H9 (cell line): ENCODE data around the gene CERKL. TPM values are rescaled to one million over a fixed set of nuclear protein-coding genes. Genes with fewer than 3 reads are reported as not detected.

Experiments
- DNase-seq: peaks from one replicate; pipeline ENCODE4 v3.0.0-alpha.2; 2017
- H2AFZ ChIP-seq: one replicate; pipeline ENCODE4 v1.6.1; 2013; ENCODE audit warnings: mild to moderate bottlenecking, low read length, control low read depth, moderate library complexity
- H2AK5ac ChIP-seq: 2 replicates; pipeline ENCODE4 v1.6.1; 2013; ENCODE audit warnings: low read length, control low read depth, mixed read lengths; ENCODE audit not compliant: insufficient read length
- H2BK120ac ChIP-seq: one replicate; pipeline ENCODE4 v1.6.1; 2013; ENCODE audit warnings: low read depth, mild to moderate bottlenecking, low read length, control low read depth, inconsistent platforms; ENCODE audit not compliant: poor library complexity, severe bottlenecking
- H2BK12ac ChIP-seq: 2 replicates; pipeline ENCODE4 v1.6.1; 2013; ENCODE audit warnings: low read length, control low read depth, mixed read lengths, low read depth; ENCODE audit not compliant: insufficient read length
- H2BK15ac ChIP-seq: 2 replicates; pipeline ENCODE4 v1.6.1; 2013; ENCODE audit warnings: low read depth, low read length, control low read depth
- H2BK20ac ChIP-seq: one replicate; pipeline ENCODE4 v1.6.1; 2013; ENCODE audit warnings: low read depth, mild to moderate bottlenecking, low read length, control low read depth, inconsistent platforms; ENCODE audit not compliant: poor library complexity, severe bottlenecking
- H2BK5ac ChIP-seq: 2 replicates; pipeline ENCODE4 v1.6.1; 2013; ENCODE audit warnings: low read length, control low read depth, mixed read lengths; ENCODE audit not compliant: insufficient read length
- H3K14ac ChIP-seq: 2 replicates; pipeline ENCODE4 v1.6.1; 2013; ENCODE audit warnings: low read length, control low read depth; ENCODE audit not compliant: insufficient read depth
- H3K18ac ChIP-seq: 2 replicates; pipeline ENCODE4 v1.6.1; 2013; ENCODE audit warnings: low read depth, mild to moderate bottlenecking, mixed read lengths, low read length, control low read depth; ENCODE audit not compliant: insufficient read length
- H3K23ac ChIP-seq: 2 replicates; pipeline ENCODE4 v1.6.1; 2013; ENCODE audit warnings: low read length, control low read depth, mixed read lengths, low read depth; ENCODE audit not compliant: insufficient read length
- H3K23me2 ChIP-seq: 2 replicates; pipeline ENCODE4 v1.6.1; 2013; ENCODE audit warnings: low read depth, mild to moderate bottlenecking, mixed read lengths, low read length, control low read depth; ENCODE audit not compliant: insufficient read length, poor library complexity, severe bottlenecking
- H3K27ac ChIP-seq: 2 replicates; pipeline ENCODE4 v1.5.1; 2013; ENCODE audit warnings: low read length, control low read depth, mixed read lengths, low read depth; ENCODE audit not compliant: insufficient read length
- H3K27me3 ChIP-seq: 2 replicates; pipeline ENCODE4 v1.6.1; 2013; ENCODE audit warnings: low read length, control low read depth, inconsistent platforms; ENCODE audit not compliant: insufficient read depth
- H3K4ac ChIP-seq: 2 replicates; pipeline ENCODE4 v1.6.1; 2013; ENCODE audit warnings: low read depth, mild to moderate bottlenecking, control low read depth, inconsistent platforms, low read length, moderate library complexity
- H3K4me1 ChIP-seq: 2 replicates; pipeline ENCODE4 v1.6.1; 2013; ENCODE audit warnings: low read length, control low read depth, inconsistent platforms; ENCODE audit not compliant: insufficient read depth
- H3K4me2 ChIP-seq: 2 replicates; pipeline ENCODE4 v1.6.1; 2013; ENCODE audit warnings: low read length, control low read depth, mixed read lengths; ENCODE audit not compliant: insufficient read length, insufficient read depth
- H3K56ac ChIP-seq: 2 replicates; pipeline ENCODE4 v1.6.1; 2013; ENCODE audit warnings: low read depth, mild to moderate bottlenecking, mixed read lengths, low read length, control low read depth; ENCODE audit not compliant: insufficient read length
- H3K79me1 ChIP-seq: 2 replicates; pipeline ENCODE4 v1.6.1; 2013; ENCODE audit warnings: low read depth, mild to moderate bottlenecking, moderate library complexity, low read length, control low read depth, inconsistent platforms; ENCODE audit not compliant: insufficient read depth, poor library complexity, severe bottlenecking
- H3K79me2 ChIP-seq: 2 replicates; pipeline ENCODE4 v1.6.1; 2013; ENCODE audit warnings: low read length, control low read depth, inconsistent platforms; ENCODE audit not compliant: insufficient read depth
- H3K9ac ChIP-seq: 2 replicates; pipeline ENCODE4 v1.6.1; 2013; ENCODE audit warnings: low read length, control low read depth, mixed read lengths; ENCODE audit not compliant: insufficient read length; ENCODE audit errors: extremely low read depth
- H3K9me3 ChIP-seq: one replicate; pipeline ENCODE4 v1.6.1; 2013; ENCODE audit warnings: low read depth, low read length, inconsistent platforms; ENCODE audit not compliant: control insufficient read depth
- H3T11ph ChIP-seq: one replicate; pipeline ENCODE4 v1.6.1; 2013; ENCODE audit warnings: mild to moderate bottlenecking, low read length, control low read depth, inconsistent platforms
- H4K20me1 ChIP-seq: one replicate; pipeline ENCODE4 v1.6.1; 2013; ENCODE audit not compliant: control insufficient read depth, insufficient read length, insufficient read depth
- H4K5ac ChIP-seq: 2 replicates; pipeline ENCODE4 v1.6.1; 2013; ENCODE audit warnings: low read depth, mild to moderate bottlenecking, mixed read lengths, low read length, control low read depth; ENCODE audit not compliant: insufficient read length
- H4K8ac ChIP-seq: replicated peaks from 2 replicates; pipeline ENCODE4 v1.6.1; 2013; ENCODE audit warnings: low read length, control low read depth, mixed read lengths, low read depth; ENCODE audit not compliant: insufficient read length
- H4K91ac ChIP-seq: 2 replicates; pipeline ENCODE4 v1.6.1; 2013; ENCODE audit warnings: low read depth, mild to moderate bottlenecking, moderate library complexity, mixed read lengths, low read length, control low read depth; ENCODE audit not compliant: insufficient read length
- H3K27ac Mint-ChIP-seq, 3 experiments: 2 replicates in 2 of 3; 3 replicates in 1 of 3; pipeline ENCODE4 v1.8.0; 2020 to 2021; ENCODE audit warnings: mixed read lengths in 3 of 3, mild to moderate bottlenecking in 1 of 3, moderate library complexity in 1 of 3
- H3K27me3 Mint-ChIP-seq: 2 replicates; pipeline ENCODE4 v1.8.0; 2021; ENCODE audit warnings: low read depth, mild to moderate bottlenecking, moderate library complexity, mixed read lengths
- H3K36me3 Mint-ChIP-seq, 3 experiments: 2 replicates in 2 of 3; 3 replicates in 1 of 3; pipeline ENCODE4 v1.8.0; 2020 to 2021; ENCODE audit warnings: low read depth in 3 of 3, mixed read lengths in 3 of 3; ENCODE audit not compliant: insufficient read depth in 1 of 3
- H3K4me1 Mint-ChIP-seq, 2 experiments: 2 replicates each; pipeline ENCODE4 v1.8.0; 2020; ENCODE audit warnings: mixed read lengths in 2 of 2
- H3K4me3 Mint-ChIP-seq, 2 experiments: 2 replicates in 1 of 2; 3 replicates in 1 of 2; pipeline ENCODE4 v1.8.0; 2020 to 2021; ENCODE audit warnings: mild to moderate bottlenecking in 2 of 2, mixed read lengths in 2 of 2, moderate library complexity in 1 of 2
- H3K9me3 Mint-ChIP-seq, 2 experiments: 2 replicates in 1 of 2; 3 replicates in 1 of 2; pipeline ENCODE4 v1.8.0; 2020; ENCODE audit warnings: mild to moderate bottlenecking in 2 of 2, mixed read lengths in 2 of 2, moderate library complexity in 1 of 2
- CTCF ChIP-seq: fragments of 200-600 bp; sonication (generic); conservative IDR thresholded peaks from 3 replicates; pipeline ENCODE4 v1.8.0; 2021; ENCODE audit warnings: antibody characterized with exemption, mild to moderate bottlenecking
- WGBS: extraction: QIAGEN DNeasy Blood & Tissue Kit; methylation state at CpG from one replicate; pipeline ENCODE4 v1.1.7; 2013; ENCODE audit warnings: missing lambda C conversion rate, low lambda C conversion rate, mixed read lengths; ENCODE audit not compliant: insufficient read length; ENCODE audit errors: extremely low coverage; 5-methylcytosine and 5-hydroxymethylcytosine counted together
- total RNA-seq: library from RNA; stranded (reverse); gene quantifications from 2 replicates; pipeline ENCODE4 v1.2.1, GENCODE V29; 2021

Gene CERKL
- total RNA-seq, 1 experiment from 2014 or later = not detected

GRCh38 chr2:181586569-181587081 lies 70.3 kb downstream of the CERKL start:
- Mint-ChIP-seq H3K4me3 (peak overlapping the region in 1 of 2 experiments; percentile 7; a peak in 1 of 5 replicates), H3K9me3 (no peaks in the 10 kb centered on the region), H3K27me3 (no peaks in the 10 kb centered on the region; the same call in none of the 2 replicates), H3K36me3 (no peaks in the 10 kb centered on the region), H3K4me1 (peaks cover 11 to 14% of the 10 kb centered on the region in 2 experiments), H3K27ac (peak overlapping the region in 1 of 3 experiments; percentile 49; a peak in 1 of 7 replicates)
- H3K18ac ChIP-seq = no peak overlapping the region
- DNase-seq = no peak
- no peak overlapping the region for H2AFZ ChIP-seq
- H3K23ac ChIP-seq = no peak overlapping the region
- no peak overlapping the region for H4K5ac ChIP-seq
- H3K14ac ChIP-seq = no peak overlapping the region
- TF ChIP-seq CTCF = no peak
- H3K79me2 ChIP-seq = no peaks in the 10 kb centered on the region
- no peak overlapping the region for H2BK5ac ChIP-seq
- H2BK15ac ChIP-seq = no peak overlapping the region
- no peak overlapping the region for H3K4ac ChIP-seq
- no peak overlapping the region for H2BK12ac ChIP-seq
- no peak overlapping the region for H3K56ac ChIP-seq
- H3K9ac ChIP-seq = no peak overlapping the region
- WGBS = no CpG with 5 or more reads among the region's 4 CpGs
- H2BK120ac ChIP-seq = no peak overlapping the region
- no peaks in the 10 kb centered on the region for H3K27me3 ChIP-seq
- H2BK20ac ChIP-seq = no peak overlapping the region
- H3K23me2 ChIP-seq = no peaks in the 10 kb centered on the region
- no peak overlapping the region for H3K4me2 ChIP-seq
- no peak overlapping the region for H4K8ac ChIP-seq
- H3K27ac ChIP-seq = no peak overlapping the region
- no peak overlapping the region for H2AK5ac ChIP-seq
- no peaks in the 10 kb centered on the region for H4K20me1 ChIP-seq
- no peak overlapping the region for H3T11ph ChIP-seq
- no peaks in the 10 kb centered on the region for H3K9me3 ChIP-seq
- H3K79me1 ChIP-seq = no peaks in the 10 kb centered on the region
- no peak overlapping the region for H4K91ac ChIP-seq
- no peaks in the 10 kb centered on the region; the same call in 1 of the 2 replicates for H3K4me1 ChIP-seq
